NCI-H1105 treated with DMSO at 0.1 percent for 48 hours (cell line): ENCODE measurements around the gene DNAJC16.
"Not testable (repeated sequence)": the region's sequence is repeated elsewhere in the genome, so short reads cannot be mapped to it uniquely, and the experiment has no call there.

Source experiments
- DNase-seq: peaks from one replicate; lab custom pipeline; 2025; lab: John Stamatoyannopoulos, UW

Gene DNAJC16

DNA sequence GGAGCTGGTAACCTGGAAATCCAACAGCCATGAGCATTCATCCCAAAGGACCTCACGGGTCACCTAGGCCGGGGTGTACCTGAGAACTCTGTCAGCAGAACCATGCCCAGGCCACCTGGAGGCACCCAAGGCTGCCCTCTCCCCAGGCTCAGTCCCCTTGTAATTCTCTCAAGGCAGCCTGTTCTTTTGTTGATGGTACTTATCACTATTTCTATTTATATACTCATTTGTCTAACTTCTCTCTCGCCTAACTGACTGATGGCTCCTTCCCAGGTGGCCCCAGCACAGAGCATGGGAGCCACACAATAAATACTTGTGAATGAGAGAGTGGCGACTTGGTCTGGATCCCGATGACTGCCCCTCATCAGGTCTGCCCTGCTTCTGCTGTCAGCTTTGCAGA lies 19.4 kb upstream of the DNAJC16 start:
- DNase-seq = no peak

DNA sequence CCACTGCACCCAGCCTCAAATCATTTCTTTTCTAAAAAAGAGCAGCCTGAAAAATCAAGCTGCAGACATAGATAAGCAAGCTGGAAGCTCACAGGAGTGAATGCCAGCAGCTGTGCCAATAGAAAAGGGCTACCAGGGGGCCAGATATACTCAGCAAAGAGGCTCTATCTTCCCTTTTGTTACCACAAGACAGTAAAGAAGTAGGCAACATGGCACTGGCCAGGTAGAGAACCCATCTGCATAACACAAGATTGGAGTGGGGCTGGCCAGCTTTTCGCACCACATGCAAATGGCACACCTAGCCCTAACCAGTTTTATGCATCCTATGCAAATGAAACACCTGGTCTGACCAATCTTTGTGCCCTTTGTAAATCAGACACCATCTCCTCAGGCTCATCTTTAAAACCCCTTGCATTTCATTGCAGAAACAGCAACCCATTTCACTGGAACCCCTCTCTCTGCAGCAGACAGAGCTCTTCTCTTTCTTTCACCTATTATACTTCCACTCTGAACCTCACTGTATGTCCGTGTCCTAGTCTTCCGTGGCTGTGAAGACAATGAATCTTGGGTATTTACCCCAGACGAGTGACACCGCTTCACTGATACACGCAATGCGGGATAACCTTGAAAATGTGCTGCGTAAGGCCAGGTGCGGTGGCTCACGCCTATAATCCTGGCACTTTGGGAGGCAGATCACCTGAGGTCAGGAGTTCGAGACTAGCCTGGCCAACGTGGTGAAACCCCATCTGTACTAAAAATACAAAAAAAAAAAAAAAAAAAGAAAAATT lies 17.8 kb upstream of the DNAJC16 start:
- no peak for DNase-seq

DNA sequence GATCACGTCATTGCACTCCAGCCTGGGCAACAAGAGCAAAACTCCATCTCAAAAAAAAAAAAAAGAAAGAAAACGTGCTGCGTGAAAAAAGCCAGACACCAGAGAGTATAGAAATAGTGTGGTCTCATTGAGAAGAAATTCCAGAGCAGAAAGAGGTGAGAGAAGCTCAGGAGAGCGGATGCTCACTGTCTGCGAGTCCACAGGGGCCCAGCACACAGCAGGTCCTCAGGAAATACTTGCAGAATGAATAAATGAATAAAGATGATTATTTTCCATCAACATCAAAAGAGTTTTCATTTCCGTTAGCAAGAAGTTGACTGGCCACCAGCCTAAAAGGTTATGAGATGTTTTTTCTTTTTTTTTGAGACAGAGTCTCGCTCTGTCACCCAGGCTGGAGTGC lies 17.1 kb upstream of the DNAJC16 start:
- no peak for DNase-seq

DNA sequence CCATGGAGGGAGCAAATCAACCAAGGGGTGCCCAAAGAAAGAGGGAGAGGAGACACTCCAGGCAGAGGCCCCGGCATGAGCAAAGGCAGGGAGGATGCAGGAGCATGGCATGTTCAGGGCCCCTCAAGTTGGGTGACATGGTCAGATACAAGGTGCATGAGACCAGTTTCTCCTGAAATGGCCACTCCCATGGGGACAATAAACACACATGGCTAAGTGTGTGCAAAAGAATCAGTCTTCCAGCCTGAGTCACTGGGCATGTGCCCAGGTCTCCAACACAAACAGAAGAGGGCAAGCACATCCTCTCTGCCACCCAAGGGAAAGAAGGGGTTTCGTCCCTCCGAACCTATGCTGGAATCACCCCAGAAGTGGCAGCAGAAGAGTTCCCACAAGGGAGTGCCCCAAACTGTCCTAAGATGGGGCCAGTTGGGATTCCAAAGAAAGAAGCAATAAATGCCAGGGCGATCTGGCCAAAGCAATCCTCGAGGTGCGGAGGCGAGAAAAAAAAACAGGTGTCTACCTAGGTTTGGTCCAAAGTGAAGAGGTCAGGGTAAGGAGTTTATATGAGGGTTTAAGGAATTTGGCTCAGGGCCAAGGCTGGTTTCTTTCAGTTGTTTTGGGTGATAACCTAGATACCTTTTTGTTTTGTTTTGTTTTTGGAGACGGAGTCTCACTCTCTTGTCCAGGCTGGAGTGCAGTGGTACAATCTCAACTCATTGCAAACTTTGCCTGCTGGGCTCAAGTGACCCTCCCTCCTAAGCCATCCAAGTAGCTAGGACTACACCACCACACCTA lies 15.8 kb upstream of the DNAJC16 start:
- no peak for DNase-seq

DNA sequence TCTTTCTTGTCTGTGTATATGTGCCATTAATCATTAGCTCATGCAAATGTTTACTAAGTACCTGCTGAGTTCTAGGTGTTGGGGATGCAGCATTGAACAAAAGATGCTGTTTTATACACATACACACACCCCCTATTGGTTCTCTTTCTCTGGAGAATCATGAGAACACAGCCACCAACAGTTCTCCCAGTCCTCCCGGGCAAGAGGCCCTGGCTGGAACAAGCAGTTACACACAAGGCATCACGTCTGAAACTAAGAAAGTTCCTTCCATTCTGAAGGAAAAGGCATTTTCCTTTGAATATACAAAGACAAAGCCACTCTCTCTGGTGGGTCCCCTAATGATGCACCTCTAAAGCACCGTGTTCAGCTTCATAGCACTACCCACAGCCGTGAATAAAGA lies 13.5 kb upstream of the DNAJC16 start:
- no peak for DNase-seq

DNA sequence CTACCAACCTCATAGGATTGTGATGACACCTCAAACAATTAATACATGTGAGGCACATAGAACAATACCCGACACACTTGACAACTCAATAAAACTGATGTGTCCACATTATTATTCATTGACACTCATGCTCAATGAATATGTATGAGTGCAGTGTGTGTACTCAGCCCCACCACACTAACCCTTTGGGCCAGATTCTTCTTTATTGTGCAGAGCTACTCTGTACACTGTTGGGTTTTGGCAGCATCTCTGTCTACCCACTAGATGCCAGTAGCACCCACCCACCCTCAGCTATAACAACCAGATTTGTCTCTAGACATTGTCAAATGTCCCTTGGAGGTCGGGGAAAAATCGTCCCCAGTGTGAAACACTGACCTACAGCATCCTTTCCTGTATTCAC lies 12.7 kb upstream of the DNAJC16 start:
- DNase-seq = no peak

DNA sequence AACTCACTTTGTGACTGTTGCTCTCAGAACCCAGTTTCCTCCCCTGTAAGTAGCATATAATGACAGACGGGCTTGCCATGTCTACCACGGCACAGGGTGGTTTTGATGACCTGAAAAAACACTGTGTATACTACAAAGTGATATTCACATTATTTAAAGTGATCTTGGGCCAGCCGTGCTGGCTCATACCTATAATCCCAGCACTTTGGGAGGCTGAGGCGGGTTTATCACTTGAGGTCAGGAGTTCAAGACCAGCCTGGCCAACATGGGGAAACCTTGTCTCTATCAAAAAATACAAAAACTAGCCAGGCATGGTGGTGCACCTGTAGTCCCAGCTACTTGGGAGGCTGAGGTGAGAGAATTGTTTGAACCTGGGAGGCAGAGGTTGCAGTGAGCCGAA lies 12.1 kb upstream of the DNAJC16 start:
- DNase-seq = not testable (repeated sequence)

DNA sequence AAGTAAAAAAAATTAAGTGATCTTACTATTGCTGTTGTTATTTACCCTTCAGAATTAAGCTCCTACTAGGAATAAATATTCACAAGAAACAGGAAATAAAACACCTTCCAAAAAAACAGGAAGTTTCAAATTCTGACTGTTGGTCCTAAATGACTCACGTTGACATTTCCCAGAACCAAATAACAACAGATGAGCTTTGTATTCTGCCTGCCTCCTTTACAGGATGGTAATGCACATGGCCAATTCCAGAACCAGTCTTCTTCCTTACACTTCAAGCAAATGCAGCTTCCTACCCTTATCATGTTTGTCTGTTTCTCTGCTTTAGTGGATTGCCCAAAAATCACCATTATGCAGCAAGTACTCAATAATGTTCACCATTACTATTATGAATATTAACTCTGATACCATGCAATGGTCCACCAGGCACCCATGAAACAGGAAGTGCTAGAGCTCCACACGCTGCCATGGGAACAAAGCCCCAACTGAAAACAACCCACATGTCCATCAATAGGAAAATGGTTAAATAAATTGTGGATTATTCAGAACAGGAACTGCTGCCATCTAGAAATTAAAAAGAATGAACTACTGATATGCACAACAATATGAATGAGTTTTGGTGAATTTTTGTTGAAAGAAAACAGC lies 11.5 kb upstream of the DNAJC16 start:
- DNase-seq = no peak

DNA sequence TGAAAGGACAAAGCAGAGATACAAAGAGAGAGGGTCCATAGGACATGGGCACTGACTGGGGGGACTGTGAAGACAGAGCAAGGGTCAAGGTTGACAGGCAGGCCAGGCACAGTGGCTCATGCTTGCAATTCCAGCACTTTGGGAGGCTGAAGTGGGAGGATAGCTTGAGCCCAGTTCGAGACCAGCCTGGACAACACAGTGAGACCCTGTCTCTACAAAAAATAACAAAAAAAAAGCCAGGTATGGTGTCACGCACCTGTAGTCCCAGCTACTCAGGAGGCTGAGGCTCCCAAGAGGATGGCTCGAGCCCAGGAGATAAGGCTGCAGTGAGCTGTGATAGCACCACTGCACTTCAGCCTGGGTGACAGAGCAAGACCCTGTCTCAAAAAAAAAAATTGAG lies 7.0 kb upstream of the DNAJC16 start:
- no peak for DNase-seq

DNA sequence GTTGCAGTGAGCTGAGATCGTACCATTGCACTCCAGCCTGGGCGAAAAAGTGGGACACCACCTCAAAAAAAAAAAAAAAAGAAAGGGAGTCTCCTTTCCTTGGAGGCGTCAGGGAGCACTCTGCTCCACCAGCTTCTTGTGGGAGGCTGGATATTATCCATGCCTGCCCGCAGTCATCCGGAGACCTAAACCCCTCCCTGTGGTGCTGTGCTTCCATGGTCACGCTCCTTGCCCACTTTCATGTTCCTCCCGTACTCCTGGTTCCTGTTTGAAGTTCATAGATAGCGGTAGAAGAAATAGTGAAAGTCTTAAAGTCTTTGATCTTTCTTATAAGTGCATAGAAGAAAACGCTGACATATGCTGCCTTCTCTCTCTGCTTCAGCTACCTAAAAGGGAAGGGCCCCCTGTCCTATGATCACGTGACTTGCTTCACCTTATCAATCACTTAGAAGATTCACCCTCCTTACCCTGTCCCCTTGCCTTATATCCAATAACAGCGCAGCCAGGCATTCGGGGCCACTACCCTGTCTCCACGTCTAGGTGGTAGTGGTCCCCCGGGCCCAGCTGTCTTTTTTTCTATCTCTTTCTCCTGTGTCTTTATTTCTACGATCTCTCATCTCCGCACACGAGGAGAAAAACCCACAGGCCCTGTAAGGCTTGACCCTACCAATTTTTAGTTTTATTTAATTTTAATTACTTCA lies 5.3 kb upstream of the DNAJC16 start:
- DNase-seq = not testable (repeated sequence)

DNA sequence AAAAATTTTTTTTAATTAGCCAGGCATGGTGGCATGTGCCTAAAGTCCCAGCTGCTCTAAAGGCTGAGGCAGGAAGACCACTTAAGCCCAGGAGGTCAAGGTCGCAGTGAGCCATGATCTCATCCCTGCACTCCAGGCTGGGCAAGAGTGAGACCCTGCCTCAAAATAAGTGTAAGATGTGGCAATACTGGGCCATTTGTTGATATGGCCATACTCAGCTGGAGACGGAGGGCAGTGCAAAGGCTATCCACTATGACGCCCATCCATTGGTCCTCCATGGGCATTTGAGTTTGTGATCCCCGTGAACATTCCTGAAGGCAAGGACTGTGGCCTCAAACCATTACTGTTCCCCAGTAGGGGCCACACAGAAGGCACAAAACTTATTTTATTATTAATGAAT lies 4.1 kb upstream of the DNAJC16 start:
- DNase-seq = no peak

DNA sequence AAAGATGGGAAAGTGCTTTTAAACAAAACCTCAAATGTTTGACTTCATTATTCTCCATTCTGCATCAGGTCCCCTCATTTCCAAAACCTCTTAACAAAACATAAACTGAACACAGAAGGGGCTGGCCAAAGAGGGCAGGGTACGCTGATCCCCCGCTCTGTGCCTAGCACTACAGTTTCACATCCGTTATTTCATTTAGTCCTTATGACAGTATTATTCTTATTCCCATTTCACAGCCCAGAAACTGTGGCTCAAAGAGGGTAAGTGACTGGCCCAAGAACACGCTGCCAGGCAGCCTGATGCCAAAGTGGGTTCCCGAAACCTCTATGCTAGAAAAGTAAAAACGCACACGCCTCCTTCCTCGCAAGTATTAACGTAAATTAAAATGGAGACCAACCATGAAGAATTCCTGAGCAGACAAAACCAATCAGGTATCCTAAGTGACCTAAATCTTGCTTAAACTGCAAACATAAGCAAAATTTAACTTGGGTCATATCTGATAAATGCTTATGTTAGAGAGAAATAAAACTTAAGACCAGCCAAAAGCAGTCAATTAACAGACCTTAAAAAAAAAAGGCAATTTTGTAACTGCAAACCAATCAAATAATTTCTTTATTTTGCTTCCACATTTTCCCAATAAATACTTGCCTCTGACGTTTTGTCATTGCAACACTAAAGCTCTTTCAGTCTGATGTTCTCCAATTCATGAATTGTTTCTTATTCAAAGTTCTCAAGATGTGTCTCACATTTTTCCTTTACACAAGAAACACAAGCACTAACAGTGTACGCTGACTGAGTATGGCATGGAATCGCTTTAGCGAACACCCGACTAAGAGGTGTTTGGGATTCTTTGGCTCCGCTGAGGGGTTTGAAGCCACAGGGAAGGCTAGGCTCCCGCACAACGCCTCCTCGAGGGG lies 3.3 kb upstream of the DNAJC16 start:
- peak; percentile 49 for DNase-seq

DNA sequence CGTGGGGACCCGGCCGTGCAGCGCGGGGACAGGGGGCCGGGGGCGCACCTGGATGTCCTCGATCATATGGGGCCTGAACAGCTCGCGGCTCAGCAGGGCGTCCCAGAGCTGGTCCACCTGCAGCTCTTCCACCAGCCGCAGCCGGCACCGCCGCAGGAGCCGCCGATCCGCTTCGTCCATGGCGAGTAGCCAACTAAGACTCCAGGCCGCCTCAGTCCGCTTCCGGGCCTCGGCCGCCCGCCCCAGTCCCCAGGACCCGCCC lies 2.7 kb upstream of the DNAJC16 start, which contains the start of gene CASP9:
Gene CASP9 (minus strand): TSS at position 195 of the 262 bp plus-strand sequence. CDS start 15 bp downstream, at position 180.
- no peak for DNase-seq

DNA sequence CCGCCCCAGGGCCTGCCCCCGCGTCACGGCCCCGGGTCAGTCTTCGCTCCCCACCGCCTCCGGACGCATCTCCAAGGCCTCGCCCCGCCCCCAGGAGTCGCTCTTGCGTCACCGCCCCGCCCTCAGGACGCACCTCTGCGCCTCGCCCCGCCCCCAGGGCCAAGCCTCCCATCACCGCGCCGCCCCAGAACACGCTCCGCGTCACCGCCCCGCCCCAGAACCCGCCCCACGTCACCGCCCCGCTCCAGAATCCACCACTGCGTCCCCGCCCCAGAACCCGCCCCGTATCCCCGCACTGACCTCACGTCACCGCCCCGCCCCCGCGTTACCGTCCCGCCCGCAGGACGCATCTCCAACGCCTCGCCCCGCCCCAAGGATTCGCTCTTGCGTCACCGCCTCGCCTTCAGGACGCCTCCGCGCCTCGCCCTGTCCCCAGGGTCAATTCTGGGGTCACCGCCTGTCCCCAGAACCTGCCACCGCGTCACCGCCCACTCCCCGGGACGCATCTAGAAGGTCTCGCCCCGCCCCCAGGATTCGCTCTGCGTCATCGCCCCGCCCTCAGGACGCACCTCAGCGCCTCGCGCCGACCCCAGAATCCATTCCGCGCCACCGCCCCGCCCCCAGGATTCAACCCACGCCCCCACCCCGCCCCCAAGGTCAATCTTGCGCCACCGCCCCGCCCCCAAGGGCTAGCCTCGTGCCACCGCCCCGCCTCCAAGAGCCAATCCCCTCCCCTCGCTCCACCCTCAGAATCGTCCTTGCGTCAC lies 2.2 kb upstream of the DNAJC16 start:
- peak; percentile 96 for DNase-seq

DNA sequence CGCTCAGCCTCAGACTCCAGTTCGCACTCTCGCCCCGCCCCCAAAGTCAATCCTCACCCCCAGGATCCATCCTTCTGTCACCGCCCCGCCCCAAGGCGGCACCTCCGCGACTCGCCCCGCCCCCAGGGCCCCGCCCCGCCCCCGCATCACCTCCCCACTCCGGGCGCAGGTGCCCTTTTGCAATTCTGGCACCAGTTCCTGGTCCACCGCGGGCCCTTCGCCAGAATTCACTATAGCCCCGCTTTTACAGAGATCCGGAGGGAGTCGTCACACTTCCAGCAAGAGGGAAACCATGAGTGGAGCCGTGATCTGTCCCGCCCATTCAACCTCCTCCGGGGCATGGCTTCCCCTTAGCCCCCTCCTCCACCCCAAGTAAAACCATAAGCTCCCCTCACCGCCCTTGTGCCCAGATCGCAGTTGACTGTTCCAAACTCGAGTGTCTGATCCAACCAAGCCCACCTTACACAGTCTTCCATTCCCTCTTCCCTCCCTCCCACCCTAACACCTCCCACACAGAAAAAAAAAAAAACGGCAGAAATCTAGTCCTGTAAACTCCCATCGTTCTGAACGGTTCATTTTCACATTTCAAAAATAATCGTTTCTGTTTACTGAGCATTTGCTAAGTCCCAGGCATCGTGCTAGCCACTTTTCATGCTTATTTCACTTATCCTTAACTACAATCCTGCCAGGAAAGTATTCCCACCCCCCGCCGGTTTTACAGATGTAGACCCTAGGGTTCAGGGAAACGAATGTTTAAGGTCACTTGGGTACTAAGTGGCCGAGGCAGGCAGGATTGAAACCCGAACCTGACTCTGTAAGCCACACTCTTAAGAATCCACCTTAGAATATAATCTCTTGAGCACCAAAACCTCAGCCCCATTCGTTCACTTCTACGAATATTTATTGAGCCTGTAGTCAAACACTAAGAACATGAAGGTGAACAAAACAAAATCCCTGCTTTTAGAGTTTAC lies 1.3 kb upstream of the DNAJC16 start:
- no peak for DNase-seq

DNA sequence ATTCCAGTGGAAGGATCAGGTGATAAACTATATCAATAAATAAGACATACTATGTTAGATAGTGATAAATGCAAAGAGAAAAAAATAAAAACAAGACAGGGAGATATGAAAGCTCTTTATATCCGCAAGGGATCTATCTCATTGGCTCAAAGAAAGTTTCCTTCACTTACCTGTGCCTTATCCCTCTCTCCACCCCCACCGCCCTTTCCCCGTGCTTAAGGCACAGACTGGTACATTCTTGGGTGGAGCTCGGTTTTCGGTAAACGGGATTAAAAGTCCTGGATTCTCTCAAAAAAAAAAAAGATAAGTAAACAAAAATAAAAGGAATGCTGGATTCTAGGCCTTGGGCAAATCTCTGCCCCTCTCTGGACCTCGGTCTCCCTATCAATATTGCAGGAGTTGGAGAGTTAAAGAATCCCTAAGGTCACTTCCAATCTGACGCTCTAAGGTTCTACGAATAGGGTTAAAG lies 593 bp upstream of the DNAJC16 start:
- peak; percentile 58 for DNase-seq

DNA sequence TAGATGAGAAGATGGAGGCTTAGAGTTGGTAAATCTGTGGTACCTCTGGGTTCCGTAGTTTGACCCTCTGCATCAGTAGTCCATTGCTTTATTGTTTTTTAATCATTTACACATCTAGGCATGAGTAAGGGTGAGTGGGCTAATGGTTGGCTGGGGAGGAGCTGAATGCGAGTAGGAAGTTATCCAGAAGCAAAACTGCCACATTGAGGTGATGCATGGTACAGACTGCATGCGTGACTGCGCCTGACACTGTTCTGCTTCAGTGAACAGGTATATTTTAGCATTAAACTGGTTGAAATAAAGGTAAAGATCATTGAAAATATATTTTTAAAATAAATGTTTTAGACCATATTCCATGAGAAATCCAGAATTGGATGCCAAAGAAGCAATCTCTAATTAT lies 4.4 kb downstream of the DNAJC16 start:
- DNase-seq = no peak

DNA sequence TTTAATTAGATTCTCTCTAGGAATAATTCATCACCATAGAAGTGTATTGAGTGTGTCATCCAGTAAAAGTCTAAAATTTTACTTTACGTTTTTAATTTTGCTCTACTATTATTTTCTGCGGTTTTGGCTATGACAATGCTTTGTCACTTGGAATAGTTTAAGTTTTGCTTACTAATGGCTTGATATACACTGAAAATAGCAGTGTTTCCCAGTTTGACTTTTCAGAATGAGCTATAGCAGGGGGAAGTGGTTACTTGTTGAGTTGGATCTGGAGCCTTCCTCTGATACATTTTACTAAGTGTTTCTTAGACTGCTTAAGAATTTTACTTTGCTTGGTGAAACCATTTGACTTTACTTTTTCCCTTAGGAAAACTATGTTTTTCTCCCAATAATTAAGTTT lies 5.0 kb downstream of the DNAJC16 start:
- no peak for DNase-seq

DNA sequence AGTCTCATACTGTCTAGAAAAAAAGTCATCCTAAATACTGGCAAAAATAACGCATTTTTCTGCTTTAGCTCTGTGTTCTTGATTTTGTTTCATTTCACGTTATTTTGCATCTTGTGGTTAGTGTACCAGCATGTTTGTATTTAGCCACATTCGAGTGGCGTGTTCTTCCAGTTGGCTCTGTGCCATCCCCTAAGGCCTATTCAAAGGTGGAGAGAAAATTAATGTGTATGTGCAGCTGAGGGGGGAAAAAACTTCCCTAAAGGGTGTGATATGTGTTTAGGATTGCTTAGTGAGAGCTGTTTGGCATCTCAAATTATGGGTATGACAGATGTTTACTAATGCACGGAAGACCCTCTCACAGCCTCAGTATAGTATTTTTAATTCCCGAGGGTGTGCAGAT lies 12.1 kb downstream of the DNAJC16 start:
- DNase-seq = peak; percentile 86
